Measurements from ENCODE around the gene GID8.

GRCh38 chr20:62952968-62953838, 15.3 kb downstream of the GID8 start:
- no peak for TF ChIP-seq POLR2A (IDR thresholded peaks at IDR 0.05; ENCODE audit: low read length)
- no peak for TF ChIP-seq GATA1 (IDR thresholded peaks at IDR 0.05; ENCODE audit: low read depth, low read length)
